ENCODE results near the gene DPH6.
"Not testable (repeated sequence)": the region's sequence is repeated elsewhere in the genome, so short reads cannot be mapped to it uniquely, and the experiment has no call there.

DPH6 gene

DNA sequence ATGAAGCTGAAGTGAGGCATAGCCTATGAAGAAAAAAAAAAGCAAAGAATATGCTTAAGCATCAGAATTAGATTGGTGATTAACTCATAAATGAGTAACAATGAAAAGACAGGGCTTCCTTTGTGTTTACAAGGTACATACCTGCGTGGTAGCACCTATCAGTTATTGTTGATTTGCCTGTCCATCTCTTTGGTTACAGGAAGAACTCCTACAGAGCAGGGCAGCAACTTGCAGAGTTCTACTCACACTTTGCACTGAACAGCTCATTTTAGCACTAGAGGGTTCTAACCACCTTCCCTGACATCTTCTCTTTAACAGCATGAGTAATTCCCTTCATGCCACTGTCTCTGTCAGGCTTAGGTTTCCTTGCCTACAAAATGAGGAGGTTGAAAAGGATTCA is 166.0 kb downstream of the DPH6 start:
- no peak overlapping the region for H3K27ac ChIP-seq (ENCODE audit: low read depth, low read length)
- H3K9me3 ChIP-seq (ENCODE audit: low read length): no peaks in the 10 kb centered on the region
- no peak overlapping the region for H3K4me3 ChIP-seq (ENCODE audit: low read depth in 1 of 2, low read length in 2 of 2)
- H3K4me1 ChIP-seq (ENCODE audit: insufficient read depth, low read length): no peaks in the 10 kb centered on the region
- no peaks in the 10 kb centered on the region for H3K27me3 ChIP-seq (ENCODE audit: control insufficient read depth in 1 of 2, insufficient read depth in 2 of 2, low read length in 2 of 2)
- peaks cover 3% of the 10 kb centered on the region for H3K36me3 ChIP-seq (ENCODE audit: insufficient read depth, low read length)
- no peak overlapping the region for H3K9ac ChIP-seq (ENCODE audit: low read length)

DNA sequence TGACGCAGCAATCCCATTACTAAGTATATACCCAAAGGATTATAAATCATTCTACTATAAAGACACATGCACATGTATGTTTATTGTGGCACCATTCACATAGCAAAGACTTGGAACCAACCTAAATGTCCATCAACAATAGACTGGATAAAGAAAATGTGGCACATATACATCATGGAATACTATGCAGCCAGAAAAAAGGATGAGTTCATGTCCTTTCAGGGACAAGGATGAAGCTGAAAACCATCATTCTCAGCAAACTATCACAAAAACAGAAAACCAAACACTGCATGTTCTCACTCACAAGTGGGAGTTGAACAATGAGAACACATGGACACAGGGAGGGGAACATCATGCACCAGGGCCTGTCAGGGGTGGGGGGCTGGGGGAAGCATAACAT is 167.5 kb downstream of the DPH6 start:
- not testable (repeated sequence) for H3K27me3 ChIP-seq (ENCODE audit: control insufficient read depth in 1 of 2, insufficient read depth in 2 of 2, low read length in 2 of 2); H3K4me3 ChIP-seq (ENCODE audit: low read depth in 1 of 2, low read length in 2 of 2); H3K9ac ChIP-seq (ENCODE audit: low read length); H3K4me1 ChIP-seq (ENCODE audit: insufficient read depth, low read length); H3K27ac ChIP-seq (ENCODE audit: low read depth, low read length); H3K36me3 ChIP-seq (ENCODE audit: insufficient read depth, low read length); H3K9me3 ChIP-seq (ENCODE audit: low read length)

DNA sequence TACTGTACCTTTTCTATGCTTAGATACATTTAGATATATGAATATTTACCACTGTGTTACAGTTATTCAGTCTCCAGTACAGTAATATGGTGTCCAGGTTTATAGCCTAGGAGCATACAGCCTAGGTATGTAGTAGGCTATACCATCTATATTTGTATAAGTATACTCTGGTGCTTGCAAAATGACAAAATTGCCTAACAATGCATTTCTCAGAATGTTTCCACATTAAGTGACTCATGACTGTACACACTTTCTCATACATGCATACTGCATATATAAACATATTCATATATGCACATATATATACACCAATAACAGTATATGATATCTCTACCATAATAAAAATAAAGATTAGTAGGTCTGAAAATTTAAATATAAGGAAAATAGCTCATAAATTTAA is 169.3 kb downstream of the DPH6 start:
- H3K4me3 ChIP-seq (ENCODE audit: low read depth in 1 of 2, low read length in 2 of 2): no peak overlapping the region
- peaks cover 3% of the 10 kb centered on the region for H3K36me3 ChIP-seq (ENCODE audit: insufficient read depth, low read length)
- H3K9ac ChIP-seq (ENCODE audit: low read length): no peak overlapping the region
- H3K9me3 ChIP-seq (ENCODE audit: low read length): no peaks in the 10 kb centered on the region
- H3K27ac ChIP-seq (ENCODE audit: low read depth, low read length): no peak overlapping the region
- H3K27me3 ChIP-seq (ENCODE audit: control insufficient read depth in 1 of 2, insufficient read depth in 2 of 2, low read length in 2 of 2): no peaks in the 10 kb centered on the region
- no peaks in the 10 kb centered on the region for H3K4me1 ChIP-seq (ENCODE audit: insufficient read depth, low read length)

DNA sequence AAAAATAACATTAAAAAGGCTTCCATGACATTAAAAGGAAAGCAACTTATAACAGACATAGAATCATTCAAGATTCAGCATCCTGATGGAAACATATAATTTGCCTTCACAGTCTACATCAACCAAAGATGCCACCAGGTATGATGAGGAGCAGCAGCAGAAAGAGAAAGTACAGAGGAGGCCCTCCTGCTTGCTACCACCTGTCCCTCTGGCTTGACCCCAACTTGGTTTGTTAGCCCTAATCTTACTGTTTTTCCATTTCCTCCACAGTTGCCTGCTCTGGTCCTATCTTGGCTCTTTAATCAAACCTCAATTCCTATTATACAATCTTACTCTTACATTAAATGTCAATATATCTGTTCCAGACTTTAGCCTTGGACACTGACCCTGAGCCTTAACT is 171.3 kb downstream of the DPH6 start:
- no peaks in the 10 kb centered on the region for H3K9me3 ChIP-seq (ENCODE audit: low read length)
- no peak overlapping the region for H3K9ac ChIP-seq (ENCODE audit: low read length)
- no peak overlapping the region for H3K27ac ChIP-seq (ENCODE audit: low read depth, low read length)
- no peaks in the 10 kb centered on the region for H3K4me1 ChIP-seq (ENCODE audit: insufficient read depth, low read length)
- H3K4me3 ChIP-seq (ENCODE audit: low read depth in 1 of 2, low read length in 2 of 2): no peak overlapping the region
- H3K36me3 ChIP-seq (ENCODE audit: insufficient read depth, low read length): peaks cover 3% of the 10 kb centered on the region
- no peaks in the 10 kb centered on the region for H3K27me3 ChIP-seq (ENCODE audit: control insufficient read depth in 1 of 2, insufficient read depth in 2 of 2, low read length in 2 of 2)

DNA sequence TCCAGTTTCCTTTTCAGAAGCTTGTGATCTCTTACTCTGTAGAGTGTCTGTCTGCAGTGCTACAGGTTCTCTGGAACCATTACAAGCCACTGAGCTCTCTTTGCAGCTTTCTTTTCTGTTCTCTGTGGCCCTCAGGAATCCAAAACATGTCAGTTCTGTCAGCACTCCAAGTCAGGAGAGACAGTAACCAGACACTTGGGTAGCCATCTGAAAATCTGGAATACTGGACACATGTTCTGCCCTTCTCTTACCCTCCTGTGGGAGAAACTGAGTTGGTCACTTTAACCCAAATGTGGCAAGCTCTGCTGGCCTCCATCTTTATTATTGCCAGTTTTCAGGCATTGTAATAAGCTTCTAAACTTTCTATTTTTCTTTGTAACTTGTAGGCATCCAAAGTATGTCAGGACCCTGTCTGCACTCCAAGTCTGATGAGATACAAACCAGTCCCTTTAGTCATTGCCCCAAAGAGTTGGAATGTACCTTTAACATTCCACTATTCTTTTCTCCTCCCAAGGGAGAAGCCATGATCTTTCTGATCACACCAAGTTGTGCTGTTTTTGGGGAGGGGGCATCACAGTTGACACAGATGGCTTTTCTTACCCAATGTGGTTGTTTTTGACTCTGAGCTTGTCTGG is 183.7 kb downstream of the DPH6 start:
- no peak overlapping the region for H3K4me3 ChIP-seq (ENCODE audit: low read depth in 1 of 2, low read length in 2 of 2)
- H3K36me3 ChIP-seq (ENCODE audit: insufficient read depth, low read length): no peaks in the 10 kb centered on the region
- H3K27ac ChIP-seq (ENCODE audit: low read depth, low read length): no peak overlapping the region
- no peak overlapping the region for H3K9ac ChIP-seq (ENCODE audit: low read length)
- peaks cover 5% of the 10 kb centered on the region for H3K9me3 ChIP-seq (ENCODE audit: low read length)
- H3K27me3 ChIP-seq (ENCODE audit: control insufficient read depth in 1 of 2, insufficient read depth in 2 of 2, low read length in 2 of 2): no peaks in the 10 kb centered on the region
- peaks cover 5% of the 10 kb centered on the region for H3K4me1 ChIP-seq (ENCODE audit: insufficient read depth, low read length)

DNA sequence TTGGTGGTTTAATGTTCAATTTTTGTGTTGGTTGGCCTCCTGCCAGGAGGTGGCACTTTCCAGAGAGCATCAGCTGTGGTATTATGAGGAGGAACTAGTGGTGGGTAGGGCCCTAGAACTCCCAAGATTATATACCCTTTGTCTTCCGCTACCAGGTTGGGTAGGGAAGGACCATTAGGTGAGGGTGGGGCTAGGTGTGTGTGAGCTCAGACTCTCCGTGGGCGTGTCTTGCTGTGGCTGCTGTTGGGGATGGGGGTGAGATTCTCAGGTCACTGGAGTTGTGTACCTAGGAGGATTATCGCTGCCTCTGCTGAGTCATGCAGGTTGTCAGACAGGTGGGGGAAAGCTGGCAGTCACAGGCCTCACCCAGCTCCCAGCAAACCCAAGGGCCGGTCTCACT is 187.1 kb downstream of the DPH6 start:
- Histone ChIP-seq H3K4me1 (ENCODE audit: insufficient read depth, low read length) (peaks cover 5% of the 10 kb centered on the region), H3K4me3 (ENCODE audit: low read depth in 1 of 2, low read length in 2 of 2) (no peak overlapping the region), H3K27me3 (ENCODE audit: control insufficient read depth in 1 of 2, insufficient read depth in 2 of 2, low read length in 2 of 2) (no peaks in the 10 kb centered on the region), H3K27ac (ENCODE audit: low read depth, low read length) (no peak overlapping the region), H3K9me3 (ENCODE audit: low read length) (peaks cover 5% of the 10 kb centered on the region), H3K36me3 (ENCODE audit: insufficient read depth, low read length) (no peaks in the 10 kb centered on the region), H3K9ac (ENCODE audit: low read length) (no peak overlapping the region)

DNA sequence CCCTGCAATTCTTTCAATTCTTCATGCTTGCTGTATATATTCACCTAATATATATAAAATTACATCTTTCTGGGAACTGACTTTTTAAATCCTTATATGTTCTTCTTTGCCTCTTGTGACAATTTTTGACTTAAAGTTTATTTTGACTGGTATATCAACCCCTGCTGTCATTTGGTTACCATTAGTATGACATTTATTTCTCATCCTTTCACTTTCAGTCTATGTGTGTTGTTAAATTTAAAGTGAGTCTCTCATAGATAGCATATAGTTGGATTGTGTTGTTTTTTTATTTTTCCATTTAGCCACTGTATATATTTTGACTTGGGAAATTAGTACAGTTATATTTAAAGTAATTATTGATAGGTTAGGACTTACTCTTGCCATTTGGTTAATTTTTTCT is 194.9 kb downstream of the DPH6 start:
- Histone ChIP-seq H3K27ac (ENCODE audit: low read depth, low read length) (no peak overlapping the region), H3K4me3 (ENCODE audit: low read depth in 1 of 2, low read length in 2 of 2) (no peak overlapping the region), H3K27me3 (ENCODE audit: control insufficient read depth in 1 of 2, insufficient read depth in 2 of 2, low read length in 2 of 2) (no peaks in the 10 kb centered on the region), H3K9ac (ENCODE audit: low read length) (no peak overlapping the region), H3K4me1 (ENCODE audit: insufficient read depth, low read length) (no peaks in the 10 kb centered on the region), H3K36me3 (ENCODE audit: insufficient read depth, low read length) (no peaks in the 10 kb centered on the region), H3K9me3 (ENCODE audit: low read length) (no peaks in the 10 kb centered on the region)

DNA sequence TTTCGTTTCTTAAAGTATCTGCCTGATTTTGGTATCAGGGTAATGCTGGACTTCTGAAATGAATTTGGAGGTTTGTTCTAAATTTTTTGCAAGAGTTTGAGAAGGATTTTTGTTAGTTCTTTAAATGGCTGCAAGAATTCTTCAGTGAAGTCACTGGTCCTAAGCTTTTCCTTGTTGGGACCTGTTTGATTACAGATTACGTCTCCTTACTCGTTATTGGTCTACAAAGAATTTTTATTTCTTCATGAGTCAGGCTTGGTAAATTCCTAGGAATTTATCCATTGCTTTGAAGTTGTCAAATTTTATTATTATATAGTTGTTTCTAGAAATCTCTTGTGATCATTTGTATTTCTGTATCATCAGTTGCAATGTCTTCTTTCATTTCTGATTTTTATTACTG is 196.0 kb downstream of the DPH6 start:
- Histone ChIP-seq H3K9ac (ENCODE audit: low read length) (no peak overlapping the region), H3K27ac (ENCODE audit: low read depth, low read length) (no peak overlapping the region), H3K36me3 (ENCODE audit: insufficient read depth, low read length) (no peaks in the 10 kb centered on the region), H3K27me3 (ENCODE audit: control insufficient read depth in 1 of 2, insufficient read depth in 2 of 2, low read length in 2 of 2) (no peaks in the 10 kb centered on the region), H3K4me1 (ENCODE audit: insufficient read depth, low read length) (no peaks in the 10 kb centered on the region), H3K4me3 (ENCODE audit: low read depth in 1 of 2, low read length in 2 of 2) (no peak overlapping the region), H3K9me3 (ENCODE audit: low read length) (no peaks in the 10 kb centered on the region)

DNA sequence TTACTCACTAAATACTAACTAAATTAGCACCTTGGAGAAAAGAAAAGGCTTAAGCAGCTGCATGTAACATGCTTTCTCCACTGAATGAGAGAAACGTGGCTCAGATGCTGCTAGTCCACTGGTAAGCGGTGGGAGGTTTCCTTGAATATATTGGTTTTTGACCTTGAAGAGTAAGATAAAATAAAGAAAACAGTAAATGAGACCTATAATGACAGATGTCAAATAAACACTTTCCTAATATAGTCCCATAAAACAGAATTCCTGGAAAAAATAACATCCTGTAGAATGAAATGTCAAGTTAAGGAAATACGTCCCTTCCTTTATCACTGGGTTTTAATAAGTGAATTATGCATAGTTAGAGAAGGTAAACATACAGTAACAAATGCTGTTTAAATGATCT is 215.0 kb downstream of the DPH6 start:
- H3K9me3 ChIP-seq (ENCODE audit: low read length): no peaks in the 10 kb centered on the region
- no peak overlapping the region for H3K9ac ChIP-seq (ENCODE audit: low read length)
- H3K27me3 ChIP-seq (ENCODE audit: control insufficient read depth in 1 of 2, insufficient read depth in 2 of 2, low read length in 2 of 2): no peaks in the 10 kb centered on the region
- no peaks in the 10 kb centered on the region for H3K4me1 ChIP-seq (ENCODE audit: insufficient read depth, low read length)
- H3K4me3 ChIP-seq (ENCODE audit: low read depth in 1 of 2, low read length in 2 of 2): no peak overlapping the region
- H3K27ac ChIP-seq (ENCODE audit: low read depth, low read length): no peak overlapping the region
- no peaks in the 10 kb centered on the region for H3K36me3 ChIP-seq (ENCODE audit: insufficient read depth, low read length)

DNA sequence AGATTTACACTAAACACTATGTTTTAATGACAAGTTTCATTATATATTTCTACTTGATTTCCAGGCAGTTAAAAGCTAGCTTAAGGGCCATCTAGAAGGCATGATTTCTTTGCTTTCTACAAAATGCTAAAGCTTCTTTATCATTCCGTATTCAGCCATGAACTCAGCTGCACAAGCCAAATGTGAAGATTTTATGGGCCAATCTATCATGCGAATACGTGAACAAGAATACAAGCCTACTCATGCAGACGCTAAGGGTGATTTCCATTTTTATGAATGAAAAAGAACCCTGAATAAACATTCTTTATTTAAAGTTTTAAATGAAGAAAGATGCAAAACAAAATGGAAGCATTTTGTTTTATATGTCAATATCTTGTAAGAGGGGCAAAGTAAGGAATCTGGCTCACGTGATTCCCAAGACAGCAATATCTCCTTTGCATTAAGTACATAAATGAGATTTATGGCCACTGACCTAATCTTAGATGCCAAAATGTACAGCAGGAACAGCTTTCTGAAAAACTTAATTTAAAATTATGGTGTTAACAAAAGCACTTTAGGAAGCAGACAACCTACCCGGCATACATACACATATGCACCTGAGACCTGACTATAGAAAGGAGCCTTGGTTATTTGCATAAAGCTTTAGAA is 215.8 kb downstream of the DPH6 start:
- no peaks in the 10 kb centered on the region for H3K4me1 ChIP-seq (ENCODE audit: insufficient read depth, low read length)
- H3K27ac ChIP-seq (ENCODE audit: low read depth, low read length): no peak overlapping the region
- H3K9ac ChIP-seq (ENCODE audit: low read length): no peak overlapping the region
- H3K9me3 ChIP-seq (ENCODE audit: low read length): no peaks in the 10 kb centered on the region
- H3K27me3 ChIP-seq (ENCODE audit: control insufficient read depth in 1 of 2, insufficient read depth in 2 of 2, low read length in 2 of 2): no peaks in the 10 kb centered on the region
- H3K4me3 ChIP-seq (ENCODE audit: low read depth in 1 of 2, low read length in 2 of 2): no peak overlapping the region
- no peaks in the 10 kb centered on the region for H3K36me3 ChIP-seq (ENCODE audit: insufficient read depth, low read length)

DNA sequence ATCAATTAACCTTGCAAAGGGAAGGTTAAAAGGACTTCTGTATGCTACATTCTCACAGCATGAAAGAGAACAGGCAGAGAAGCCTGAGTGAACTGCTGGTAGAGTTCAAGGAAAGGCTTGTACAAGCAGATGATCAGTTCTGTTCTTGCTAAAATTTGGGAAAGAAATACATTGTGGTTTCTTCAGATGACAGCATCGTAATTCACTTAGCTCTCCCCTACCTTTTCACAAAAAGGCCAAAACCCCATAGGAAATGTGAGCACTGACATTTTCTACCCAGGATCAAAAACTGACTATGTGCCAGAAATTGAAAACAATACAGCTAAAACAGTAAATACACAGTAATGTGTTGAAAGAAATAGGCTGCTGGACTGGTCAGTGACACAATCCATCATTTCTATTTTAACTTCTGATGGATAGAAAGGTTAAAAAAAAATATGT is 216.4 kb downstream of the DPH6 start:
- H3K9ac ChIP-seq (ENCODE audit: low read length): no peak overlapping the region
- no peaks in the 10 kb centered on the region for H3K4me1 ChIP-seq (ENCODE audit: insufficient read depth, low read length)
- no peak overlapping the region for H3K4me3 ChIP-seq (ENCODE audit: low read depth in 1 of 2, low read length in 2 of 2)

DNA sequence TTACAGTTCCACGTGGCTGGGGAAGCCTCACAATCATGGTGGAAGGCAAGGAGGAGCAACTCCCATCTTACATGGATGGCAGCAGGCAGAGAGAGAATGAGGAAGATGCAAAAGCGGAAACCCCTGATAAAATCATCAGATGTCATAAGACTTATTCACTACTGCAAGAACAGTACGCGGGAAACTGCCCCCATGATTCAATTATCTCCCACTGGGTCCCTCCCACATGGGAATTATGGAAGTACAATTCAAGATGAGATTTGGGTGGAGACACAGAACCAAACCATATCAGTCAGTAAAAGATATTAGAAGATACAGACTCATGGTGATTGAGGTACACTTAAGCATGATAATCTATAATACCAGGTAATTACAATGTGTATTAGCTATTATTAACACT is 217.1 kb downstream of the DPH6 start:
- not testable (repeated sequence) for H3K27me3 ChIP-seq (ENCODE audit: control insufficient read depth in 1 of 2, insufficient read depth in 2 of 2, low read length in 2 of 2); H3K36me3 ChIP-seq (ENCODE audit: insufficient read depth, low read length); H3K9me3 ChIP-seq (ENCODE audit: low read length); H3K9ac ChIP-seq (ENCODE audit: low read length); H3K4me3 ChIP-seq (ENCODE audit: low read depth in 1 of 2, low read length in 2 of 2); H3K4me1 ChIP-seq (ENCODE audit: insufficient read depth, low read length); H3K27ac ChIP-seq (ENCODE audit: low read depth, low read length)

More for the DNA sequence above, 216.4 kb downstream of the DPH6 start:
- H3K27ac ChIP-seq (ENCODE audit: low read depth, low read length): no peak overlapping the region
- no peaks in the 10 kb centered on the region for H3K36me3 ChIP-seq (ENCODE audit: insufficient read depth, low read length)
- H3K27me3 ChIP-seq (ENCODE audit: control insufficient read depth in 1 of 2, insufficient read depth in 2 of 2, low read length in 2 of 2): no peaks in the 10 kb centered on the region
- no peaks in the 10 kb centered on the region for H3K9me3 ChIP-seq (ENCODE audit: low read length)

All from muscle layer of colon (tissue), 2 donors.